ENCODE data around the gene NRDE2.

GRCh38 chr14:90319173-90319572, 12.6 kb downstream of the NRDE2 start:
- TF ChIP-seq MAX (IDR thresholded peaks at IDR 0.05) (no peak), NFIC (IDR thresholded peaks at IDR 0.05) (no peak), EP300 (IDR thresholded peaks at IDR 0.05; ENCODE audit: borderline replicate concordance) (no peak), USF1 (IDR thresholded peaks at IDR 0.05) (no peak), REST (IDR thresholded peaks at IDR 0.05; ENCODE audit: low read depth) (no peak), CREB1 (IDR thresholded peaks at IDR 0.05; ENCODE audit: low read depth) (no peak), RAD21 (IDR thresholded peaks at IDR 0.05; ENCODE audit: low read depth) (no peak), FOXM1 (IDR thresholded peaks at IDR 0.05; ENCODE audit: borderline replicate concordance, low read depth) (no peak), CEBPB (IDR thresholded peaks at IDR 0.05) (no peak), EGR1 (IDR thresholded peaks at IDR 0.05) (no peak)
